Coronary artery (tissue), 2 donors: Measurements from ENCODE around the gene FBH1.
"Not testable (repeated sequence)": the region's sequence is repeated elsewhere in the genome, so short reads cannot be mapped to it uniquely, and the experiment has no call there.

Experiments
- DNase-seq: peaks from one replicate; pipeline ENCODE4 v3.0.0-alpha.2; 2017; ENCODE audit warnings: low spot score
- H3K27ac ChIP-seq, 2 donors: fragments of 200-600 bp; sonication (generic); one replicate each; pipeline ENCODE4 v1.5.1; 2016 to 2019
- H3K4me3 ChIP-seq: fragments of 200-600 bp; sonication (generic); 2 replicates; pipeline ENCODE4 v1.5.1; 2016; ENCODE audit warnings: mild to moderate bottlenecking, moderate library complexity
- CTCF ChIP-seq: fragments of 200-600 bp; sonication (generic); IDR thresholded peaks from one replicate; pipeline ENCODE4 v1.5.1; 2019; ENCODE audit warnings: antibody characterized with exemption

FBH1 gene

GRCh38 chr10:5959142-5959541 lies 69.1 kb downstream of the FBH1 start:
- no peak overlapping the region for H3K4me3 ChIP-seq
- DNase-seq, result peak; percentile 31
- H3K27ac ChIP-seq, result no peak overlapping the region
- no peak for TF ChIP-seq CTCF

GRCh38 chr10:5959581-5960069 lies 69.6 kb downstream of the FBH1 start:
- Histone ChIP-seq H3K4me3 (no peak overlapping the region), H3K27ac (no peak overlapping the region)
- TF ChIP-seq CTCF, result no peak
- peak; percentile 58 for DNase-seq

- H3K27ac ChIP-seq, result no peak overlapping the region
- peak; percentile 62 for DNase-seq
- no peak for TF ChIP-seq CTCF
- no peak overlapping the region for H3K4me3 ChIP-seq
Observed at GRCh38 chr10:5960070-5960972, 70.3 kb downstream of the FBH1 start.

GRCh38 chr10:5960973-5961275 lies 70.9 kb downstream of the FBH1 start:
- not testable (repeated sequence) for H3K27ac ChIP-seq, H3K4me3 ChIP-seq, DNase-seq

- no peak for DNase-seq
- Histone ChIP-seq H3K4me3 (no peak overlapping the region), H3K27ac (no peak overlapping the region)
- no peak for TF ChIP-seq CTCF
Observed at GRCh38 chr10:5961405-5962100, 71.5 kb downstream of the FBH1 start.

GRCh38 chr10:5962358-5962940 lies 72.4 kb downstream of the FBH1 start:
- H3K27ac ChIP-seq, DNase-seq, H3K4me3 ChIP-seq: not testable (repeated sequence)

GRCh38 chr10:5963071-5963470 lies 73.0 kb downstream of the FBH1 start:
- TF ChIP-seq CTCF, result no peak
- Histone ChIP-seq H3K27ac (no peak overlapping the region), H3K4me3 (no peak overlapping the region)
- no peak for DNase-seq
